DLD1 (cell line): ENCODE data around the gene SLC6A2.

Experiments used
- in situ Hi-C: cut with HindIII; loops from 2 replicates; pipeline ENCODE4 v1.10.0; 2017; ENCODE audit warnings: low sequenced_read_pairs

Gene SLC6A2

GRCh38 chr16:55668340-55669281 lies 12.8 kb downstream of the SLC6A2 start:
- in situ Hi-C loops = no loop called here

DNA sequence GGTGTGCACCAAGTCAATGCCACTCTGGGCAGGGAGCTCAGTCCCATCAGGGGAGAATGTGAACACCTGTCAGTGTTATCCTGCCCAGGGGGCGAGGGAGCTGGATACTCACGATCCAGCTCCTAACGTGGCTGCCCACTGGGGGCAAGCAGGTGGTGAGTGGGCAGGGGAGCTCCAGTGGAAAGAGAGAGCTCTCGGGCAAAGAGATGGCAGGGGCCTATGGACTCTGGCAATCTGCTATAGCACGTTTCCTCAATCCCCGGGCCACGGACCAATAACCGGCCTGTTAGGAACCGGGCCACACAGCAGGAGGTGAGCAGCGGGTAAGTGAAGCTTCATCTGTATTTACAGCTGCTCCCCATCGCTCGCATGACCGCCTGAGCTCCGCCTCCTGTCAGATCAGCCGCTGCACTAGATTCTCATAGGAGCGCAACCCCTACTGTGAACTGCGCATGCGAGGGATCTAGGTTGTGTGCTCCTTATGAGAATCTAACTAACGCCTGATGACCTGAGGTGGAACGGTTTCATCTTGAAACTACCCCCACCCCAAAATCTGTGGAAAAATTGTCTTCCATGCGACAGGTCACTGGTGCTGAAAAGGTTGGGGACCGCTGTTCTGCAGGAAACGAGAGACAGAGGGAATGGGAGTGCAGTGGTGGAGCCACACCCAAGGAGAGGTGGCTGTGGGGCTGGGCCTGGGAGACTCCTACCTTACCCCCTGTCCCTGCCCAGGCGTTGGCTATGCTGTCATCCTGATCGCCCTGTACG lies 15.6 kb downstream of the SLC6A2 start:
- in situ Hi-C loops = no loop called here

DNA sequence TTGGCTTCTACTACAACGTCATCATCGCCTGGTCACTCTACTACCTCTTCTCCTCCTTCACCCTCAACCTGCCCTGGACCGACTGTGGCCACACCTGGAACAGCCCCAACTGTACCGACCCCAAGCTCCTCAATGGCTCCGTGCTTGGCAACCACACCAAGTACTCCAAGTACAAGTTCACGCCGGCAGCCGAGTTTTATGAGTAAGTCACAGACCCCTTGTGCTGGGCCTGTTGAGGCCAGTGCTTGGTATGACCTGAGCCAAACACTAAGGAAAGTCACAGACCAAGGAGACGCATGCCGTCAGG lies 16.1 kb downstream of the SLC6A2 start:
- in situ Hi-C loops = no loop called here

GRCh38 chr16:55672471-55672870 lies 16.7 kb downstream of the SLC6A2 start:
- in situ Hi-C loops = no loop called here

DNA sequence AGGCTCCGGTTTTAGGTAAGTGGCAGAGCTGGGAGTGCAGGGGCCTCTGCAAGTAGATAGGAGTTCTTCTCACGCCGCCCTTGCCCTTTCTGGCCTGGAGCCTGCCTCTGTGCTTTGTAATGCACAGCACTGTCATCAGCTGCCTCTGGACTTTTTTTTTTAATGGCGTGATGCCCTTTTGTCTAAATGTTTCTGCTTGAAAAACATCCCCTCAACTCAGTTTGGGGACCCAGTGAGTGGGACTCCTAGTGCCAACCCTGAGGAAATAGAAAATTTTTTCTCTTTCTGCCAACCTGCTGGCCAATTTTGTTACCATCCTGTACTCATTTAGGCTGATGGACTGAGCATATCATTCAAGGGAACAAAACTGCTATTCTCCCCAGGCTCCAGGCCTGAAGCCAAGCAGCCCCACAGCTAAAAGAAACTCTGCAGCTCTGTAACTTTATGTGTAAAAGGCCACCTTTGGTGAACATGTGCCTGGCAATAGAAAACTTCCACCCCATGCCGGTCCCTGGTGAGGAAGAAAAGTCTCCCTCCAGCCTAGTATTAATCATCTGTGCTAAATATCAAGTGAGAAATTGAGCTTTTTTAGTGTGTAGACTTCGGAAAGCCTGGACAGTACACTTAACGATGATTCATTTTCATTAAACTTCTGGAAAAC lies 22.5 kb downstream of the SLC6A2 start:
- in situ Hi-C loops = no loop called here

- in situ Hi-C loops = no loop called here
Measured at GRCh38 chr16:55682086-55682485, 26.3 kb downstream of the SLC6A2 start.

GRCh38 chr16:55685973-55686372 lies 30.2 kb downstream of the SLC6A2 start:
- in situ Hi-C loops = no loop called here

DNA sequence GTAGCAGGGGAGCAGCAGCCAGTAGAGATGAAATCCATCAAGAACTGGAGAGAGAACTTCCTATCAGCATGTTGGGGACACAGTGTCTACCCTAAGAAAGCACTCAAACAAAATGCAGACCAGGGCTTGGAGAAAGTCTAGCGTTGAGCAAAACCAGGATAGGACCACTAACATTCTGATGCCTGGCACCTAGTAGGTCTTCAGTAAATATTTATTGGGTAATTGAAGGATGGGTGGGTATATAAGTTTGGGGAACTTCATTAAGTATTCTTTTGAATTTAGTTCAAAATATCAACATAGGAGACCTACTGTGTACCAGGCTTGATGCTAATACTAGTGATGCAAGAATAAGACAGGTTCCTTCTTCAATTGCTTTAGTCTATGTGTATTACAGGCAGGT lies 30.9 kb downstream of the SLC6A2 start:
- in situ Hi-C loops = no loop called here

DNA sequence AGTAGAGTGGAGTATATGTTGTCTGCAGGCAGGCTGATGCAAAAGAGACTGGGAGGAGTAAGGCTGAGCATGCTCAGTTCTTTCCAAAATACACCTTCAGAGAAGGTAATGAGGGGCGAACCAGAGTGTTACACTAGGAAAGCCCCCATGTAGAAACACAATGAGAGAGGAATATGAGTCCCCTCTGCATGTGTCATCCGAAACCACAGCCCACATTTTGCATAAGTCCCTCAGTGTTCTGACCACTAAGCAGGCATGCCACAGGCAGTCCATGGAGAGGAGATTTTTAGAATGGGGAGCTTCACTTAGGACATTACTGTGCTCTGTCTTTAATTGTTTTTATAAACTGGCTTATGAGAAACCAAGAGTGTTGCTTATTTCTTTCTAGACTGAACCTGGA lies 32.0 kb downstream of the SLC6A2 start:
- in situ Hi-C loops = no loop called here

DNA sequence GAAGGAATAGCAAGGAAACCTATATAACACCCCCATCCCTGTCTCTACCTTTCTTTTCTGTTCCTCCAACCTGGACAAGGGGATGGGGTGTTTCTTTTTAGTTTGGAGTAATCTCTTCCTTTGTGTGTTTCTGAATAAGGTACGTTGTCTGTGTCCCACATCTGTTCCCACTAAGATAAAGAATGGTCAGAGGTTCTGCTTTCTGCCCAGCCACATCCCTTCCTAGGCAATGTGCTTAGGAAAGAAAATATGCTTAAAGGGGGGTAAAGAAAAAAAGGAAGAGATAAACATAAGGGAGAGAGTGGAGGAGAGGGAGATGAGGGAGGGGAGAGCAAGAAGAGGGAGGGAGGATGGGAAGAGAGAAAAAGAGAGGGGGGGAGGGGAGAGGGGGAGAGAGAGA lies 35.1 kb downstream of the SLC6A2 start:
- in situ Hi-C loops = no loop called here

DNA sequence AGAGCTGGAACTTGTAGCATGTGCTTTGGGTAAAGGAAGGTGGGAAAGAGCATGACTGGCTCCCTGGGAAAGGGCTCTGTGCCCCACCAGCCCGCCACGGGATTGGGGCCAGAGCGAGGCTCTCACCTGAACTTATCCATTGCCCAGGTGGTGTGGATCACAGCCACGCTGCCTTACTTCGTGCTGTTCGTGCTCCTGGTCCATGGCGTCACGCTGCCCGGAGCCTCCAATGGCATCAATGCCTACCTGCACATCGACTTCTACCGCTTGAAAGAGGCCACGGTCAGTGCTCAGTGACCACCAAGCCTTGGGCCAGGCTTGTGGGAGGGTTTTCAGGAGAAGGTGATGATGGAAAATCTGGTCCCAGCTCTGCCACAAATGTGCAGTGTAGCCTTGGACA lies 36.0 kb downstream of the SLC6A2 start:
- in situ Hi-C loops = no loop called here

DNA sequence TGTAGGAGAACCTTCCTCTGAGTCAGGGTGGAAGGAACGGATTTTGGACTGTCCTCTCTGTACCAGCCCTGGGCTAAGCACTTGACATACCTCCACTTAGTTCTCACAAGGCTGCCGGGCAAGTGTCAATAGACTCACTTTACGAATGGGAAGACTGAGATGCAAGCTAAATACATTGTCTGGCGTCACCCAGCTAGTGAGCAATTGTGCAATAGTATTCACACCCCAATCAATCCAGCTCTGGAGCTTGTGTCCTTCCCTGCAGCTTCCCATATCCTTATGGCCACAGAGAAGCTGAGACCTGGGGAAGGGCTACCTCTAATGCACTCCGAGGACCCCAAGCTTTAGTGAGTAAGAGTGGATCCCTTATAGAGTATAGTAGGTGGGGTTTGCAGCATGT lies 39.8 kb downstream of the SLC6A2 start:
- in situ Hi-C loops = no loop called here

DNA sequence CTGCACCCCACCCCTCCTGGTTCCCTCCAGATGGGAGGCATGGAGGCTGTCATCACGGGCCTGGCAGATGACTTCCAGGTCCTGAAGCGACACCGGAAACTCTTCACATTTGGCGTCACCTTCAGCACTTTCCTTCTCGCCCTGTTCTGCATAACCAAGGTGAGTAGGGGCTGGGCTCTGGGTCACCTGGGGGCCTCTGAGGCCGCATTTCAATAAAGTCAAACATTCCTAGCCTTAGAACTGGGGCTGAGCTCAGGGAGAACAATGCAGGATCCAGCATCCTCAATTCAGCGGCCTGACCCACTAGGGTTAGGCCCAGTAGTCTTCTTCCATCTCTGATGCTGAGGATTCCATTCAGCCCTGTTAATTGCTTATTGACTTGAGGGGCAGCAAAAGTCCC lies 42.1 kb downstream of the SLC6A2 start:
- in situ Hi-C loops = no loop called here

GRCh38 chr16:55698331-55698730 lies 42.5 kb downstream of the SLC6A2 start:
- in situ Hi-C loops = no loop called here

GRCh38 chr16:55698946-55699345 lies 43.2 kb downstream of the SLC6A2 start:
- in situ Hi-C loops = no loop called here

DNA sequence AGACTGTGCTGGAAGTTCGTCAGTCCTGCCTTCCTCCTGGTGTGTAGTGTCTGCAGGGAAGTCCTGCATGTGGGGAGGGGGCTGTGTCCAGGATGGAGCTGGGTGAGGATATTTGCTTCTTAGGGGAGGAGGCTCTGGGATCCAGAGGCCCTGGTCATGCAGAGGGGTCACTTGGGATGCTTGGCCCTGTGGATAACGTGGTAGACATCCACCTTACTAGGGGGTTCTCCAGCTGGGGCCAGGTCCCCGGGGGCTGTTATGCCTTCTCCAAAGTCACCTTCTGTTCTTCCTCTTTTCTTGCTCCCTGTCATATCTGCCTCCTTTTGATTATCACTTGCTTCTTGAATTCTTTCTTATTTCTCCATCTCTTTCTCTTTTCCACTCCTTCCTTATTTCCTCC lies 43.8 kb downstream of the SLC6A2 start:
- in situ Hi-C loops = no loop called here

GRCh38 chr16:55700067-55700466 lies 44.3 kb downstream of the SLC6A2 start:
- in situ Hi-C loops = no loop called here

DNA sequence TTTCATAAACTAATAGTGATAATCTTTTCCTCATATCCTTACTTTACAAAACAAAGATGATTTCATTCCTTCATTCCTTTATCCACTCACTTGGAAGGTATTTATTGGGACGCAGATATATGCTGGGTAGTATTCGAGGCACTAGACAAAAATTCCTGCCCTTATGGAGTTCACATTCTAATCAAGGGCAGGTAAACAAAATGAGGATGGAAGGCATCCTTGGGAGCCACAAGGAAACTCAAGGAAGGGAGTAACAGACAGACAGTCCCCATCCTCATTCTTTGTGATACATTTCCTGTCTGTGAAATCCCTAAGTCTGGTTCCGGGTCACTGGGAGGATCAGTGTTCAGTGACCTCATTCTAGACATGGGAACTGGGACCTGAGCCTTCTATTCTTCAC lies 45.2 kb downstream of the SLC6A2 start:
- in situ Hi-C loops = no loop called here

DNA sequence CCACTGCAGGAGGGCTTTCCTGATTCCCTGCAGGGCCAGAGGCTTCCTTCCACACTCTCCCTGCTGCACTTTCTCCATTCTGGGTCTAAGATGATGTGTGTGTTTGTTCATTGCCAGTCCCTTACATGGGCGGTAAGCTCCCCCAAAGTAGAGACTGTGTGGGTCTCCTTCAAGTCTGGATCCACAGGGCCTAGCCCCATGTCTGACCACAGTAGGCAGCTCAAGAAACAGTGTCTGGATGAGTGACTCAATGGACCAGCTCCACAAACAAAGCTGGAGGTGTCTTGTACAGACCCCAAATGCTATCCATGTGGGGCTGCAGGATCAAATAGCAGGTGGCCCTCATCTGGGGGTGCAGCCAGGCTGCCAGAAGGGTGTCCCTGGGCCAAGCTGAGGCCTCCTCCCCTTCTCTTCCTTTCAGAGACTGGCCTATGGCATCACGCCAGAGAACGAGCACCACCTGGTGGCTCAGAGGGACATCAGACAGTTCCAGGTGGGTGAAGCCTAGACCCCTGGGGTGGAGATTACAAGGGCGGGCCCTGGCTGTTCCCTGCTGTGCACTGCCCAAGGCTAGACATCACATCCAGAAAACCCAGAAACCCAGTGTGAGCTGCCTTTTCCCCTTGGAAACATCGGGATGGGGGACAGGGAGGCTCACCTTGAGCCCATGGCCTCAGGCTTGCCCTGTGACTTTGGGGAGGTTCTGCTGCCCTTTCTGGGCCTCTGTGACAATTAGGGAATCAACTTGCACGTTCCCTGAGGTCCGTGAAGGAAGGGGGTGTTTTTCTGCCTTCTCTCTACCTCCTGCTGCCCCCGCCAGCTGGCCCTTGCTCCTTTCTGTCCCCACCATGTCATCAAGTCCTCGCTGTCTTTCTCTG lies 45.9 kb downstream of the SLC6A2 start:
- in situ Hi-C loops = no loop called here
